Adrenal gland (tissue), 5 donors: ENCODE measurements around the gene STXBP3.

Experiments
- CTCF ChIP-seq, 6 experiments: fragments of 450-650 bp in 4 of 6; fragments of 200-600 bp in 2 of 6; sonication (generic) in 1 of 6; IDR thresholded peaks; 1 replicate in 5 of 6; 2 replicates in 1 of 6; pipeline versions ENCODE4 v1.5.1 to v1.8.0; 2016 to 2021; ENCODE audit warnings: antibody characterized with exemption in 6 of 6, mild to moderate bottlenecking in 2 of 6, moderate library complexity in 1 of 6
- POLR2A ChIP-seq, 2 donors: fragments of 450-650 bp; IDR thresholded peaks; one replicate each; pipeline ENCODE4 v1.6.1; 2017; ENCODE audit warnings: antibody characterized with exemption in 2 of 2, mild to moderate bottlenecking in 2 of 2, moderate library complexity in 1 of 2
- donor health status: DM: no; HTN: no; CAD: no.

- TF ChIP-seq POLR2A (IDR thresholded peaks at IDR 0.05) (no peak), CTCF (IDR thresholded peaks at IDR 0.05) (no peak)
Observed at GRCh38 chr1:108823632-108824031, 77.2 kb downstream of the STXBP3 start.
